HL-60 (cell line): Measurements from ENCODE around the gene TRIM67.

ENCODE experiments used
- CTCF ChIP-seq: IDR thresholded peaks from one replicate; pipeline ENCODE4 v1.5.1; 2011; ENCODE audit warnings: low read length, control low read depth, inconsistent platforms; ENCODE audit not compliant: insufficient read depth
- POLR2AphosphoS5 ChIP-seq: IDR thresholded peaks from 2 replicates; pipeline ENCODE4 v1.6.1; 2012; ENCODE audit warnings: low read depth

GRCh38 chr1:231207437-231207836 is 45.6 kb downstream of the TRIM67 start:
- no peak for TF ChIP-seq CTCF
- no peak for TF ChIP-seq POLR2AphosphoS5
